Neural cell (in vitro differentiated cells): ENCODE measurements around the gene NOM1.

Experiments used
- EZH2 ChIP-seq: fragments of 200-600, 300-800 bp; shearing (Covaris generic), sonication (generic); IDR thresholded peaks from 2 replicates; pipeline ENCODE4 v1.6.1; 2014; ENCODE audit warnings: antibody characterized with exemption, low read length, borderline replicate concordance, mild to moderate bottlenecking; ENCODE audit not compliant: insufficient read depth, poor library complexity, severe bottlenecking
- POLR2AphosphoS5 ChIP-seq: IDR thresholded peaks from 2 replicates; pipeline ENCODE4 v1.6.1; 2012

GRCh38 chr7:156979711-156980110 lies 30.2 kb downstream of the NOM1 start:
- TF ChIP-seq POLR2AphosphoS5 (no peak), EZH2 (no peak)
